Heart right ventricle (tissue), 16 donors: ENCODE results near the gene CPXM1. TPM values are rescaled to one million over a fixed set of nuclear protein-coding genes. Genes with fewer than 3 reads are reported as not detected.

Experiments used
- ATAC-seq, 8 donors: fragments of 200-7000 bp; cut with Tn5 transposase; one replicate each; pipeline ENCODE4 v1.9.1; 2020; ENCODE audit warnings: mild to moderate bottlenecking in 8 of 8, moderate library complexity in 8 of 8, moderate number of reproducible peaks in 1 of 8
- DNase-seq, 2 donors: peaks; one replicate each; pipeline ENCODE4 v3.0.0-alpha.2; 2020
- H3K27ac ChIP-seq, 10 donors: fragments of 200-600 bp; sonication (generic) in 2 of 10; one replicate each; pipeline versions ENCODE4 v1.5.0 to v1.8.0; 2020 to 2022; ENCODE audit warnings: mild to moderate bottlenecking in 3 of 10
- H3K27me3 ChIP-seq, 7 donors: fragments of 200-600 bp; one replicate each; pipeline ENCODE4 v1.8.0; 2021 to 2022; ENCODE audit warnings: mild to moderate bottlenecking in 2 of 7
- H3K36me3 ChIP-seq, 9 donors: fragments of 200-600 bp; sonication (generic) in 1 of 9; one replicate each; pipeline versions ENCODE4 v1.5.0 to v1.8.0; 2020 to 2022; ENCODE audit warnings: mild to moderate bottlenecking in 2 of 9
- H3K4me1 ChIP-seq, 9 donors: fragments of 200-600 bp; sonication (generic) in 1 of 9; one replicate each; pipeline versions ENCODE4 v1.5.0 to v1.8.0; 2020 to 2022; ENCODE audit warnings: mild to moderate bottlenecking in 4 of 9
- H3K4me3 ChIP-seq, 10 donors: fragments of 200-600 bp; sonication (generic) in 2 of 10; one replicate each; pipeline versions ENCODE4 v1.5.0 to v1.8.0; 2020 to 2022; ENCODE audit warnings: mild to moderate bottlenecking in 7 of 10, moderate library complexity in 2 of 10
- H3K9me3 ChIP-seq, 11 donors: fragments of 200-600 bp in 10 of 11; sonication (generic) in 2 of 11; one replicate each; pipeline versions ENCODE4 v1.5.0 to v1.8.0; 2013 to 2022; ENCODE audit warnings: mild to moderate bottlenecking in 2 of 11, control low read depth in 1 of 11, moderate library complexity in 1 of 11
- CTCF ChIP-seq, 9 donors: fragments of 200-600 bp; sonication (generic) in 2 of 9; IDR thresholded peaks; one replicate each; pipeline versions ENCODE4 v1.5.0 to v1.8.0; 2021 to 2022; ENCODE audit warnings: antibody characterized with exemption in 9 of 9, mild to moderate bottlenecking in 5 of 9, moderate library complexity in 1 of 9
- WGBS, 2 donors: extraction: QIAGEN DNeasy Blood & Tissue Kit; methylation state at CpG; one replicate each; pipeline ENCODE4 v1.1.7; 2013; ENCODE audit warnings: inconsistent platforms in 1 of 2; 5-methylcytosine and 5-hydroxymethylcytosine counted together
- intact Hi-C, 10 donors: fragments of 100-400 bp; cut with DNase I; formaldehyde crosslinking; loops; one replicate each; pipeline versions ENCODE4 v1.11.1 to v1.14.2; 2022
- polyA plus RNA-seq, 2 donors: library from polyadenylated mRNA; stranded (reverse); fragments of 200-250 nt; gene quantifications; one replicate each; pipeline ENCODE4 v1.2.3, GENCODE V29; 2013
- total RNA-seq, 10 donors: library from RNA; stranded (reverse); fragmentation: NEBNext Ultra II Directional in 3 of 10; extraction: Animal tissue kit (Norgen Biotek cat#: 25700) in 3 of 10; gene quantifications; one replicate each; pipeline versions ENCODE4 v1.2.1 to v1.2.4, GENCODE V29; 2021 to 2023
- donor health status: Arrhythmogenic right ventricular cardiomyopathy.
- donor health status: ischemic (EF 13 %, LVEDD 7.1; RV severe dilation, severe dysfunction).
- donor health status: healthy with polysubstance abuse.
- donor health status: DM: no; HTN: yes; CAD: no.
- donor health status: DM: no; HTN: no; CAD: no.
- donor health status: ischemic (EF 25% LVEDD 6.9; RV normal size, moderate dysfunction).
- donor health status: ischemic (EF 25% LVEDD 5.7; RV mildly dilated, moderate dysfunction).
- donor health status: healthy.
- donor health status: DM: yes; HTN: yes; CAD: no.
- donor health status: Ischemic cardiomyopathy.
- donor health status: ischemic (EF 35%, LVEDD 5.7; RV mildly dilated, moderate dysfunction).
- donor health status: nonischemic (EF 11% LVEDD 7.7; RV severe dilation, severe dysfunction).
- donor health status: DM: yes; HTN: yes; CAD: no.
- donor health status: PGD.
- donor health status: ischemic (EF 29% LVEDD 5.4; RV normal size, mild dysfunction).
- donor health status: nonischemic (EF 23%, LVEDD 6.1; RV moderate dilation, normal function).

The CPXM1 gene
- total and polyA plus RNA-seq, 12 donors: 0.48 to 4.9 (median 1.4) TPM; not detected in 1

DNA sequence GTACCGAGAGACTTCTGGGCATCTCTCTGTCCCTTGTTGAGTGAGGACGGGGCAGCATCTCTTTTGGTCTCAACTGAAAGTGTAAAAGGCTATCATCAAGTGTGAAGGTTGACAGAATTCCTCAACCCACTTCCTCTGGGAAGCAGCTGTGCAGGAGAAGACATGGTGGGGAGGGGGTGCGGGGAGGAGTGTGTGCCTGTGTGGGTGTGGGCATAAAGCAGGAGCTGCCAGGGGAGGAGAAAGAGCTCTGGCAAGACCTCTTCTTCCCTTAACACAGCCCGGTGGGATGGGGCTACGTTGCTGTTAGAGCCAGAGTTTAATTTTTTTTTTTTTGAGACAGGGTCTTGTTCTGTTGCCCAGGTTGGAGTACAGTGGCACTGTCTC is 31.8 kb downstream of the CPXM1 start:
- no peak for TF ChIP-seq CTCF (IDR thresholded peaks at IDR 0.05)
- intact Hi-C loops: loop anchor here in 1 of 10 donors (10.0 kb wide), 1 partner anchor 216 kb away; no protein-coding TSS in a partner anchor

GRCh38 chr20:2767768-2768631 is 32.4 kb downstream of the CPXM1 start:
- intact Hi-C loops: loop anchor here in 1 of 10 donors (10.0 kb wide), 1 partner anchor 217 kb away; no protein-coding TSS in a partner anchor
- 48 to 51% methylated on average over 15 of the region's 15 CpGs for WGBS, 2 donors
- peak; percentile 23 to 41 for DNase-seq

More for the DNA sequence above, 31.8 kb downstream of the CPXM1 start:
- DNase-seq (no peak), ATAC-seq (no peak)
- Histone ChIP-seq H3K27ac (no peak overlapping the region), H3K4me3 (no peak overlapping the region), H3K36me3 (no peaks in the 10 kb centered on the region), H3K9me3 (no peaks in the 10 kb centered on the region), H3K4me1 (peaks cover 0 to 10% (median 0%) of the 10 kb centered on the region in 9 donors), H3K27me3 (peaks cover 0 to 46% (median 34%) of the 10 kb centered on the region in 7 donors)
- 53 to 54% methylated on average over 5 of the region's 5 CpGs for WGBS, 2 donors

GRCh38 chr20:2763186-2763585 is 37.2 kb downstream of the CPXM1 start:
- Histone ChIP-seq H3K9me3 (no peaks in the 10 kb centered on the region), H3K27me3 (peaks cover 0 to 78% (median 47%) of the 10 kb centered on the region in 7 donors), H3K36me3 (no peaks in the 10 kb centered on the region), H3K27ac (no peak overlapping the region), H3K4me1 (peaks cover 0 to 6% (median 0%) of the 10 kb centered on the region in 9 donors), H3K4me3 (no peak overlapping the region)
- TF ChIP-seq CTCF (IDR thresholded peaks at IDR 0.05): no peak
- DNase-seq (no peak), ATAC-seq (no peak)
- WGBS, 2 donors: 37 to 44% methylated on average over 5 of the region's 5 CpGs
- intact Hi-C loops: loop anchor here in 2 of 10 donors (5.0 to 10.0 kb wide), 2 partner anchors 74 to 222 kb away; no protein-coding TSS in a partner anchor

More at GRCh38 chr20:2767768-2768631, 32.4 kb downstream of the CPXM1 start:
- ATAC-seq: peak; percentile 55 to 89 (median 72)
- TF ChIP-seq CTCF (IDR thresholded peaks at IDR 0.05): no peak
- Histone ChIP-seq H3K4me3 (no peak overlapping the region), H3K4me1 (peaks cover 0 to 10% (median 0%) of the 10 kb centered on the region in 9 donors), H3K9me3 (no peaks in the 10 kb centered on the region), H3K27ac (no peak overlapping the region), H3K27me3 (peaks cover 0 to 52% (median 35%) of the 10 kb centered on the region in 7 donors), H3K36me3 (no peaks in the 10 kb centered on the region)

DNA sequence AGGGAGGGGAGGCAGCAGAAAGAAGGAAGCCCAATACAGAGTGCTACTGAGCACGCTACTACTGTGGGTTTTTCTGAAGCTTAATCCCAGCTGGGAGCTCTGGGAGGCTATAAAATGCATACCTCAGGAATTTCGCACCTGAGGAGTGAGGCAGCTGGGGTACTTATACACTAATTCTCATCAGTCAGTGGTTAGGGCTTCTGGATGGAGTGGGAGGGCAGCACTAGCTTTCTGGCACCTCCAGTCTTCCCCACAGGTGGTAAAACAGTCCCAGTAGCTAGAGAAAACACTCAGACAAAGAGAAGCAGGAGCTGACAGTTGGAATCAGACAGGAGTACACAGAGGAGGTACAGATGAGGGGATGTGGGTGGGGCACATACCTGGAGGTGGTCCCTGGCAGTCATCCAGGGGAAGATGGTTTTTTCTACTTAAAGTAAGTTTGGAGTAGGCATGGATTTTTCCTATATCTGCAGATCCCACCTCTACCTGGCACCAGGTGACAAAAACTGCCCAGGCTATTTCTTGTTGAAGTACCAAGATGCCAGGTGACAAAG is 37.8 kb downstream of the CPXM1 start:
- intact Hi-C loops: loop anchor here in 2 of 10 donors (5.0 to 10.0 kb wide), 2 partner anchors 75 to 222 kb away; no protein-coding TSS in a partner anchor
- TF ChIP-seq CTCF (IDR thresholded peaks at IDR 0.05): no peak
- DNase-seq: no peak
- no peaks in the 10 kb centered on the region for H3K9me3 ChIP-seq
- H3K4me3 ChIP-seq: no peak overlapping the region
- H3K27me3 ChIP-seq: peaks cover 0 to 78% (median 41%) of the 10 kb centered on the region in 7 donors
- no peak overlapping the region for H3K27ac ChIP-seq
- 37 to 49% methylated on average over 2 of the region's 2 CpGs for WGBS, 2 donors
- H3K36me3 ChIP-seq: no peaks in the 10 kb centered on the region
- ATAC-seq: no peak
- H3K4me1 ChIP-seq: peaks cover 0 to under 1% (median 0%) of the 10 kb centered on the region in 9 donors
